ENCODE results near the gene TAF15. TPM values are rescaled to one million over a fixed set of nuclear protein-coding genes. Genes with fewer than 3 reads are reported as not detected.

The TAF15 gene
- total and polyA plus RNA-seq, 4 donors, result 88.5 to 138 (median 114) TPM

DNA sequence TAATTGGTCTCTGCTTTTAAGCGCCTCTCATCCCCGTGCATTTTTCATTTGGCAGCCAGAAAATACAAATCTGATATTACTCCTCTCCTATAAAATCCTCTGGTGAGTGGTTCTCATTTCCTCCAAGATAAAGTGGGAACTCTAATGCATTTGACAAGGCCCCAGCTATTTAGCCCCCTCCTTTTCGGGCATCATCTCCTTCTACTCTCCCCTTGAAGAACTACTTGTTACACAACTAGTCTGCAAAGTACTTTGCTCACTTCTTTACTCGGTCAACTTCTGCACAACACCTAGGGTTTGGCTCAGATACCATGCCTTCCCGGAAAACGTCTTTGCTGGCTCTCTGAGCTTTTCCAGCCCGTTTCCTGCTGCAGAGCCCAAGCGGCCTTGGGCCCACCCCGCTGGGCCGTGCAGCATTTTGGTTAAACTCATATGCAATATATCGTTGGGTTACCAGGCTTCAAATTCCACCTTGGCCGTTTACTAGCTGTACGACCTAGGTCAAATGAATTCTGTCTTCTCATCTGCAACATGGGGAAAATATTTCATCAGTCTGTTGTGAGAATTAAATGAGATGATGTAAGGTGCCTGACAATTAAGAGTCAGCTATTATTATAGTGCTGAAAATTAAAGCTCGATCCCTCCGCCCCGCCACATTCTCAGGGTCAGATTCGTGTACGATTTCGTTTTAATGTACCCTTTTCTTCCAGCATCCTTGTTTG, 883 bp upstream of the TAF15 start:
- WGBS, 2 donors, result 21 to 23% methylated on average over 19 of the region's 19 CpGs
- no peak for TF ChIP-seq CTCF (IDR thresholded peaks at IDR 0.05; ENCODE audit: control extremely low read depth, extremely low read depth)
- Histone ChIP-seq H3K9ac (ENCODE audit: insufficient read depth in 1 of 2, low read length in 2 of 2) (peak overlapping the region in 1 of 2 donors; percentile 87), H3K9me3 (ENCODE audit: control insufficient read depth in 4 of 4, insufficient read depth in 3 of 4, low read length in 3 of 4) (no peaks in the 10 kb centered on the region), H3K27me3 (ENCODE audit: control insufficient read depth in 3 of 3, insufficient read depth in 3 of 3, low read length in 2 of 3) (no peaks in the 10 kb centered on the region), H3K36me3 (ENCODE audit: control insufficient read depth in 4 of 4, insufficient read depth in 4 of 4, low read length in 4 of 4) (peaks cover 0 to 2% (median 1%) of the 10 kb centered on the region in 4 donors), H3K4me3 (peak overlapping the region; percentile 36), H3K27ac (ENCODE audit: low read depth in 1 of 2, low read length in 1 of 2) (peak overlapping the region; percentile 92 to 95), H3K4me1 (ENCODE audit: control insufficient read depth in 5 of 5, insufficient read depth in 5 of 5, low read length in 5 of 5) (peaks cover 2 to 23% (median 8%) of the 10 kb centered on the region in 5 donors)
- DNase-seq, result no peak
- no peak for ATAC-seq (ENCODE audit: insufficient read depth, low FRiP score)

DNA sequence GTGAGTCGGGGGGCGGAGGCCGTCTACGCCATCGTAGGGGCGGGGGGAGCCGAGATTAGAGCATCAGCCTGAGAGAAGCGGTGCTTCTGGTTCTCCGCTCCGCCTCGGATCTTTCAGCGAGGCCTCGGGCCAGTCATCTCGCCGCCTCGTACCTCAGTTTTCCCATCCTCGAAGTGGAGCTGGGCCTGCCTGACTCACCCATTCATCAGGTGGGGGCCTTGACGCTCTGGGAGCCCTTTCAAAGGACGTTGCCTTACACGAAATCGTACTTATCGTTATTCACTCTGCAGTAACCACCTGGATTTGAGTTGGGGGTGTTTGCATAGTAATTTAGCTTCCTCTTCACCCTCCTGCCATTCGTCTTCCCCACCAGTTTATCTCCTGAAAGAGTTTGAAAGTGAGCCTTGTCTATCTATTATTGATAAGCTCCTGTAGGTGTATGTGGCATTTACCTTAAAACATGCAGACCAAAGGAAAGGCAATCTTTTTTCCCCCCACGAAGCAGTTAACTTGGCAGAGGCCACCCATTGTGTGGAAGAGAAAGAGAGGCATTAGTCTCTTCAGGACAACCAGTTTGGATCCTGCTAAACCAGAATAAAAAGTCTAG, 674 bp downstream of the TAF15 start:
- DNase-seq (peak in 1 of 3 donors; percentile 15), ATAC-seq (ENCODE audit: insufficient read depth, low FRiP score) (no peak)
- TF ChIP-seq CTCF (IDR thresholded peaks at IDR 0.05; ENCODE audit: control extremely low read depth, extremely low read depth), result no peak
- WGBS, 2 donors, result 1% methylated on average over 21 to 24 of the region's 24 CpGs
- H3K36me3 ChIP-seq (ENCODE audit: control insufficient read depth in 4 of 4, insufficient read depth in 4 of 4, low read length in 4 of 4), result peaks cover 0 to 3% (median 1%) of the 10 kb centered on the region in 4 donors
- H3K4me1 ChIP-seq (ENCODE audit: control insufficient read depth in 5 of 5, insufficient read depth in 5 of 5, low read length in 5 of 5), result peaks cover 2 to 23% (median 8%) of the 10 kb centered on the region in 5 donors
- H3K4me3 ChIP-seq, result peak overlapping the region; percentile 92
- peak overlapping the region; percentile 92 to 95 for H3K27ac ChIP-seq (ENCODE audit: low read depth in 1 of 2, low read length in 1 of 2)
- H3K27me3 ChIP-seq (ENCODE audit: control insufficient read depth in 3 of 3, insufficient read depth in 3 of 3, low read length in 2 of 3), result no peaks in the 10 kb centered on the region
- no peaks in the 10 kb centered on the region for H3K9me3 ChIP-seq (ENCODE audit: control insufficient read depth in 4 of 4, insufficient read depth in 3 of 4, low read length in 3 of 4)
- peak overlapping the region; percentile 87 to 96 for H3K9ac ChIP-seq (ENCODE audit: insufficient read depth in 1 of 2, low read length in 2 of 2)

DNA sequence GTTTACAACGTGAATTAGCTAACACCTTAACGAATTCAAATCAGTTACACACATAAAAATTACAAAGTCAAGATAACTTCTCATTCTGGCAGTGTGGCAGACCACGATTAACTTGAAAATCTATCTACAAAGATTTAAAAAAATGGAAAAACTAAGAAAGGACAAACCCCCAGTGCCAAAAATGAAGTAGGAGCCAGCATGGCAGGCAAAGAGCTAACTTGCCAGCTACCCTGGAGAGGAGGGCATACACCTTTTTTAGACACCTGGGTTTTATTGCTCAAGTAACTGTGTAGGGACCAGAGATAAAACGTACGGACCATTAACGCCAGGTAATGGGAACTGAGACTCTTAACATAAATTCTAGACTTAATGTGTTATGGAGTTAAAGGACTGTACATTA, 2.5 kb downstream of the TAF15 start:
- Histone ChIP-seq H3K27me3 (ENCODE audit: control insufficient read depth in 3 of 3, insufficient read depth in 3 of 3, low read length in 2 of 3) (no peaks in the 10 kb centered on the region), H3K36me3 (ENCODE audit: control insufficient read depth in 4 of 4, insufficient read depth in 4 of 4, low read length in 4 of 4) (peaks cover 3 to 6% (median 4%) of the 10 kb centered on the region in 4 donors), H3K9ac (ENCODE audit: insufficient read depth in 1 of 2, low read length in 2 of 2) (no peak overlapping the region), H3K4me3 (no peak overlapping the region), H3K9me3 (ENCODE audit: control insufficient read depth in 4 of 4, insufficient read depth in 3 of 4, low read length in 3 of 4) (no peaks in the 10 kb centered on the region), H3K4me1 (ENCODE audit: control insufficient read depth in 5 of 5, insufficient read depth in 5 of 5, low read length in 5 of 5) (peaks cover 3 to 23% (median 9%) of the 10 kb centered on the region in 5 donors), H3K27ac (ENCODE audit: low read depth in 1 of 2, low read length in 1 of 2) (no peak overlapping the region)
- DNase-seq (no peak), ATAC-seq (ENCODE audit: insufficient read depth, low FRiP score) (no peak)
- WGBS, 2 donors, result 78 to 82% methylated on average over 6 of the region's 6 CpGs
- no peak for TF ChIP-seq CTCF (IDR thresholded peaks at IDR 0.05; ENCODE audit: control extremely low read depth, extremely low read depth)
